Measurements from ENCODE around the gene UQCRH.

DNA sequence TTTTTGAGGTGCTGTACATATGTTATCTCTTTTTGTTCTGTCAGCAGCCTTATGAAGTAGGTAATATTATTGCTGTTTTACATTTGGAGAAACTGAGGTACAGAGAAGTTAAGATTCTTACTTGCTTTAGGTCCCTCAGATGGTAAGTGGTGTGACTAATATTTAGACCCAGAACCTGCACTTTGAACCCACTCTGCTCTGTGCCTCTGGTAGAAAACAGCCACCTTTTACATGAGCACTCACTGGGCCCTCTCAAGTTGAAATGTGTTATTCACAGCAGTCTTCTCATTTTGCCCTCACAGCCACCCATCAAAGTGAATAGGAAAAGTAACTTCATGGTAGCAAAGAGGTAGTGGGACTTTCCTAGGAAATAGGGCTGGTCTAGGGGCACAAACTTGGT lies 41.8 kb downstream of the UQCRH start:
- no peak for TF ChIP-seq YY1 (IDR thresholded peaks at IDR 0.05; ENCODE audit: insufficient read depth, insufficient read length)
- TF ChIP-seq ZNF274 (IDR thresholded peaks at IDR 0.05; ENCODE audit: low read depth, low read length) = no peak
- no peak for TF ChIP-seq SUZ12 (IDR thresholded peaks at IDR 0.05; ENCODE audit: extremely low read depth, insufficient read depth, insufficient read length)

Measured in NT2/D1 (cell line).